HS-27A (cell line): ENCODE results near the gene TGFBR2.

Experiments
- DNase-seq: peaks from one replicate; pipeline ENCODE4 v3.0.0-alpha.2; 2012; ENCODE audit warnings: low read depth, missing footprints

Gene TGFBR2

DNA sequence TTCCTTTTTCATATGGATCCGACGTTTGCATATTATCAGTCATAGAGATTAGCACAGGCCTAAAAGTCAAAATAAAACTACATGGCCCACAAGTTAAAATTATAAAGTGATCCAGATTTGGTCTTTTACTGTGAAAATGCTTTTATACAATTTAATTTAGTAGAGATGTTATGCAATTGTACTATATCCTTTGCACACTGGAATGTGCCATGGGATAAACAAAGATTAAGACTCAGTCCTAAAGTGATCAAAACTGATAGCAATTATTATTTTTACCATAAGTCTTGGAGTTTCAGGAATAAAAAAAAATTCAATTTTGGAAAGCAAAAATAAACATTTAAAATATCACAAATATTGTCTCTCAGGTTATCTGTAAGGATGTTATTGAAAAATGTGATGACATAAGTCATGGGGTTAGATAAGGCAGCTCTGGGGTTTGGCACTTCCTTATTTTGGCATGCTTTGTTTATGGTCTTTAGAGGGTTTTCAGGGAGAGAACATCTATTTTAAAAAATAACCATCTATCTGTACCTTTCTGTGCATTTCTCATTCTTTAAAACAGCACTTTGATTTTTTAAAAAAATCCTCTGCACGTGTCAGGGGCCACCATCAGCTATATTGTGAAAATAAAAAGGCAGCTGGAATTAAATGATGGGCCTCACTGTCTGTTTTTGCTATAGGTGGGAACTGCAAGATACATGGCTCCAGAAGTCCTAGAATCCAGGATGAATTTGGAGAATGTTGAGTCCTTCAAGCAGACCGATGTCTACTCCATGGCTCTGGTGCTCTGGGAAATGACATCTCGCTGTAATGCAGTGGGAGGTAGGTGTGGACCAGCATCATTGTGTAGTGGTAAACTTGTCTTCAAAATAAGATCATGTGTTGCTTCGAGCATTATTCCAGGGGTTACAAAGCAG is 67.3 kb downstream of the TGFBR2 start:
- DNase-seq = no peak

DNA sequence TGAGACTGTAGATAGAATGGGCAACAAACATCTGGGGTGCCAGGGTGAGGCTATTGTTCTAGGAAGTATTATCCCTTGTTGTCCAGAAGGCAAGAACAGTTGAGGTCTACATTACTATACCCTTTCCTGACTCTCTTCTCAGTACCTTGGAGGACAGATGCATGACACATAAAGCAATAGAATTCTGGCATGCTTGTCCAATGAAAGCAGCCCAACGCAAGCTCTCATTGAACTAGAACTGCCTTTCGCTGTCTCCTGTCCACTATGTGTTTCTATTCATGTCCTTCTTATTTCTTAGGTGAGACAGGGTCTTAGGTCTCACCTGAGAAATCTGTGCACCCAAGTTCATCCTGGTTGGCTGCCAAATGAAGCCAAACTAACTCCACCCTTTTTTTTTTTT is 68.6 kb downstream of the TGFBR2 start:
- DNase-seq = no peak

DNA sequence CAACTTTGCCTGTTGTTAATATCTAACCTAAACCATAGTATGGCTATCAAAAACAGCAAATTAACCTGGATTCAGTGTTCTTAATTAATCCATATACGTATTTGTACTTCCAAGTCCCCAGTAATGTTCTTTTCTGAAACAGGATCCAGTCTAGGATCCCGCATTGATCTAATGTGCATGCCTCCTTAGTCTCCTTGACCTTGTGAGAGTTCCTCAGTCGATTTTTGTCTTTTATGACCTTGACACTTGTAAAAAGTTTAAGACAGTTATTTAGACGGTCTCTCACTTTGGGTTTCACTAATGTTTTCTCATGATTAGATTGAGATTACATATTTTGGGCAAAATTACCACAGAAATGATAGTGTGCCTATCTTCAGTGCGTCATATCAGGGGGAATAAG is 69.4 kb downstream of the TGFBR2 start:
- DNase-seq = no peak

DNA sequence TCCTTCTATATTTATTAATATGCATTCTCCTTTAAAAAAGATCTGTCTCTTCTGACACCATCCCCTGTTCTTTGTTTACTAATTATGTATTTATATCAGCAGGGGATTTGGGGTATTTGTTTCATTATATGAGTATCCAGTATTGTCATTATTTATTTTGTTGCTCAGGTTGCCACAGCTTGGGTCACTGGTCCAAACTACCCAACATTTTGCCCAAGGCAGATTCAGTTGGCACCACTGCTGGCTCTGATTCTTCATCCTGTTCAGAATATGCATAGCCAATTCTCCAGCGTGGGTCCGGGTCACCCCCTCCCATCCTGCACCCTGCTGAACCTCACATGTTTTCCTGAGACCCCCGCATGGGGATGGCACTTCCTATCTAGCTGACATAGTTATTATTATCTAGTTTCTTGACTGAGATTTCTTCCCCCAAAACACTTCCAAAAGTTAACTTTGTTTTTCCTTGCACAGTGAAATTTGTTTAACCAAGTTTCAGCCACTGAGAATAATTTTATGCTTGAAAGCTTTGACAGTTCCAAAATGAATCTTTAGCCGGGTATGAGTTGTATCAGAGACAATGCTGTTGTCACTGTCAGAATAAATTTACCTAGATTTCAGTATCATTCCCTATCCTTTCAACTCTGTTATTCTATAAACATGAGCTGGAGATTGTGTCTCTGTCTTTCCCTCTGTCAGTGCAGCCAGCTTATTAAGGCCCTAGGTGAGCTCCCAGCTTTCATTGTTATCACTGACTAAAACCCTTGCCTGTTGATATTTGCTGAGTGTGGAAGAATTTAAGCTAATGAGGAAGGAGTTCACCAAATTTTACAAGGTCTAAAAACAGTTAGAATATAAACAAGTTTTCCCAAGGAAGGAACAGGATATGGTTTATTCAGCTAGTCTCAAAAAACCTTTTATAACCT is 70.3 kb downstream of the TGFBR2 start:
- no peak for DNase-seq

DNA sequence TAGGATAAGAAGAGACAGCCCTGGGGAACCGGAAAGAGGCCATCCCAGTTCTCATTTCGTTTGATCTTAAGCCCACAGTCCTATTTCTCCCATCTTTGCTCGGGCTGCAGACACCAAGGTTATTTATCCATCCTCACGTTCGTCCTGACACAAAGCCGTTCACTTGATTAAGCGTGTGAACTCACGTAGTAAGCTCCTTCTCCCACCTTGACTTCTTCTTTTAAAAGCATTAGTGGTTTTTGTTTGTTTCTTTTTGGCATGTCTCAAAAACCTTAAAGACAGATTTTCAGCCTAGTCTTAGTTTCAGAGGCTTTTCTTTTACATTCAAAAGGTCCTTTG is 70.9 kb downstream of the TGFBR2 start:
- no peak for DNase-seq

DNA sequence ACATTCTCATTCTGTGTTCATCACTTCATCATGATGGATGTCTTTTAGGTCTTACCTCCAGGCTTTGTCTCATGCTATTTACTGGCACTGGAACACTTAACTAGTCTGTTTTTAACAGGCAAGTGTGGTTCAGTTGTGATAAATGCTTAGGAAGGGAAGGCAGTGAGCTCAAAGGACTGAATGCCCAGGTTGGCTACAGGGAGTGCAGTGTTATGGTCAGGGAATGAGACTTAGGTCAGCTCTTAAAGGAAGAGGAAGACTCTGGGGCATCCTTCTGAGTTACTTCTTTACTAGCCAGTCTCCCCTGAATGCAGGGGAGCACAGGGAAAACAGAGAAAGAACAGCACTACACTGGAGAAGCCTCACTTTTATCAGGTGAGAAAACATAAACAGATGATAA is 72.6 kb downstream of the TGFBR2 start:
- DNase-seq = no peak

DNA sequence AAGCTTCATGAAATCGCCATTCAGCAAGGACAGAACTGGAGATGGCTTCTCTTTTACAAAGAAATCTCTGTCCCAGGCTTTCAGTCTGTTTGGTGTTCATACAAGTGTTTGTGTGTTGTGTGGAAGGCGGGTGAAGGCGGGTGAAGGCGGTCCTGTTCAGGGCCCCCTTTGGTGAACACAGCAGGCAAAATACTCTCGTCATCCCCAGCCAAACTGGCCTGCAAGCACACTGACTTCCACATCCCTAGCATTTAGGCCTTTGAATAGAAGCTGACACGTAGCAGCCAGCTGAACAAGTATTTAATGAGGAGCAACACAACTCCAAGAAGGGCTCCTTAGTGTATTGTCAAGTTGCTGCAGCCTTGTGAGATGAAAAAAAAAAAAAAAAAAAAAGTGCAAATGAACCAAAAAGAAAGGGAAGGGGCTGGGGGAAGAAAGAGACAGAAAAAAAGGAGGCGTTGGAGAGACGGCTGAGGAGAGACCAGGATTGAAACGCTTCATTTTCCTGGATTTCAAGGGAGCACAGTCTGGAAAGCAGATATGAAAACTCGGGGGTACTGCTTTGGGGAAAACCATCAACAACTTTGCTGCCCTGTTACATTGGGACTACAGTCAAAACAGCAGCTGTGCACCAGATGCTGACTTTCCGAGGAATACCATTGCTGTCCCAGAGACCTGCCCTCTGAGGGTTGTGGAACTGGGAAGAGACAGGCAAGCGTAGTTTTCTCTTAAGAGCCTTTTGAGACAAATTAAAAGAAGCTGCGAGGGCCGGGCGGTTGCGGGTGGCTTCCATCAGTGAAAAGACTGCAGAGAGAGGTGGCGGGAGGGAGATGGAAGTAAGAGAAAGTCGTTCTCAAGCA is 74.6 kb downstream of the TGFBR2 start:
- DNase-seq = no peak

DNA sequence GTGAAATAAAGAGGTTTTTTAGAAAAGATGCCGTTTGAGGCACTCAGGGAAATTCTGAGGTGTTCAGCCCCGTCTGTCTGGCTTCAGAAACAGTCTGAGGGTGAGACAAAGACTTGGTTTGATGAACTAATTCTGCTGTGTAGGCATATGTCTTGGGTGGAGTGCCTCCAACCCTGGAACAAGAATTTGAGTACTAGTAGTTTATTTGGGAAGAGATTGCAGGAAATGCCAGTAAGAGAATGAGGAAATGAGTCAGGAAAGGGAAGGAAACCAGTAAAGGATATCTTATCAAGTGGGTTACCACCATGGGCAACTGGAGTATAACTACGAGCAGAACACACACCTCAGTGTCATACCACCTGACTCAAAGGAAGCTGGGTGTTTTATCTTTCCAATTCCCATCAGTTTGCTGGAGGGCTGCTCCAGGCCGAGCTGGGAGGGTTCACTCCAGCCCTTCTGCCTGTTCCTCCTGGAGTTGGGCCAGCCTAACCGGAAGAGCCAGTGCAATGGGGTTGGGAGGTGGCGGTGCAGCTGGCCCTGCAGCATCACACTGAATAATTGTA is 75.3 kb downstream of the TGFBR2 start:
- no peak for DNase-seq

DNA sequence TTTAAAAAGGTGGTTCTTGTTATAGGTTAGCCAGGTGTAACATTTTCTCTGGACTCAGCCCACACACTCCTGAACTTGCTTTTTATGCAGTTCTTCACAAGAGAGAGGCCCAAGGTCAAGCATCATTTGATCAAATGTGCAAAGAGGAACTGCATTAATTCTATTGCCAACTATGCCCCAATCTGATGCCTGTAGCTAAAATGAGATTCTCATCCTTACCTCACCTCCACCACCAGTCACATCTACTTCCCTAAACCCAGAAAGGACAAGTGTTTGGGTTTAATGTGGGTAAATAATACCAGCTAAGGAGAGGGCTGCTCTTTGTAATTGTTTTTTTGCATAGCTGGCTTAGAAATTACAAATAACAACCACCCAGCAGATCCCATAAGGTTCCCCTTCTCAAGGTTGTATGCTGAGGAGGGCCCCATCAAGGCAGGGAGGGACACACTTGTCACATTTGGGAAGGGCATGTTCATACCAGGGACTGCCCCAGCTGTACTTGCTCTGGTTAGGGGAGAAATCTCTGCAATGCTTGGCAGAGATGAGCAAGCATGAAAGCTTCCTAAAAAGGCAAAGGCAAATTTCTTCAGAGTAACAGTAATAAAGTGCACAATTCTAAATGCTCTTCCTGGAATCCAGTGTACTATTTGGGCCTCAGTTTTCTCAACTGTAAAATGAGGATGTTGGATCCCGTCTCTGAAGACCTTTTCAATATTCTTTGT is 76.2 kb downstream of the TGFBR2 start:
- DNase-seq = no peak

DNA sequence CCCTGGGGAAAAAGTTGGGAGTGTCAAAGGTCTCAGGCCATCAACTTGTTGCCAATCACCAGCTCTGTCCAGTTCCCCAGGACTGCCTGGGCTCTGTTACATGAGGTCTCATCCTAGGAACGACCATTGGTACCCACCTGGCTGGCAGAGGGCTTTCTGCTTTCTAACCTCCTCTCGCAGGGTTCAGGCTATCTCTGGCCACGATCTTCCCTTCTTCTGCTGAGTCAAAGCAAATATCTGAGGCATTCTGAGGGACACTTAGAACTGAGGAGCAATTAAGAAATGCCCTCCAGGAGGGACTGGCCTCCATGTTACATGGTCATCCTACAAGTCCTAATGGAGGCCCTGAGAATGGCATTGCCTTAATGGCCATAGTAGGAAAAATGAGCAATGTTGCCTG is 77.4 kb downstream of the TGFBR2 start:
- no peak for DNase-seq

DNA sequence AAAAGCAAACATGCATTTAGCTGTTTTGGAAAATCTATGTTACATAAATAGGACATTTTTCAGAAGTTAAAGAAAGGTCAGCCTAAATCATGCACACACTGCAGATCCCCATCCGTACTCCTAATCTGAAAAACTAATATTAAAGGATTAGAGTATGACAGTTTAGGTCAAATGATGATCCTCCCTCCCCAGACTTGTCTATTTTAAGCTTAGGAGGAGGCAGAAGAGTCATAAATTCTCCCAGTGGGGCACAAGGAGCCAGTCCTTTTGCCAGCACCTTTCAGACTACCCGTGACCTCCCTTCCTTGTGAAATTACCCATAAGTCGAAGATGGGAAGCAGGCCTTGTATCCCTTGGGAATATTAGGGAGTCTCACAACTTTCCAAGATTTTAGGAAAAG is 78.0 kb downstream of the TGFBR2 start:
- DNase-seq = no peak

DNA sequence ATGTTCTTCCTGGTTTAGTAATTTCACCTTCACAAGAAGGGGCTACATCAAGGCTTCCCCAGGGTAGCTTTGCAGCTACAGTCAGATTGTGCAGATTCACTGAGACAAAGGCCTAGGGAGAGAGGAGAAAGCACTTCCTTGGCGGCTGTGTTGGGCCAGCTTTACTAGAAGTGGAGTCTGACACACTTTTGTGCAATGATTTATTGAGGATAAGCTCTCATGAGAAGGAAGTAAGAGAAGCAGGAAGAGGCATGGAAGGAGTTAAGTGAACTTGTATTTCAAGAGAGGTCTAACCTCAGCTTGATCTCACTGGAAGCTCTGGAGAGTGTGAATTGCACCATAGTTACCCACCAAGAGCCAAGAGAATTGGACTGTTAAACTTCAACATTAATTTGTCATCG is 78.9 kb downstream of the TGFBR2 start:
- no peak for DNase-seq

DNA sequence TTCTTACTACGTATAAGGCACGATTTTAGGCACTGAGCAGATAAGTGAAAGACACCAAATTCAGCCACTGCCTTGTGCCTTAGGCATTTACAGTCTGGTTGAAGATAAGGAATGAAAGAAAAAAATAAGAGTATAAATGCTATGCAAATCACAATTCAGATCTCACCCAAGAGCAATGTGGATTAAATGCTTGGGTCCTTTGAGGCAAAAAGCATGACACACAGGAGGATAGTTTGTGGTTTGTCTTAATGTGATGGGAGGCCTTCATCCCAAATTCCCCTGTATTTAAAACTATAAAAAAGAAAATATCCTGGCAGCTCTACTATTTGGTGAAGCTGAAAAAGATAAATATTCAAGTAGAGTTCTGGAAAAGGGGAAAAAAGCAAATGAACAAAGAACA is 79.8 kb downstream of the TGFBR2 start:
- no peak for DNase-seq

DNA sequence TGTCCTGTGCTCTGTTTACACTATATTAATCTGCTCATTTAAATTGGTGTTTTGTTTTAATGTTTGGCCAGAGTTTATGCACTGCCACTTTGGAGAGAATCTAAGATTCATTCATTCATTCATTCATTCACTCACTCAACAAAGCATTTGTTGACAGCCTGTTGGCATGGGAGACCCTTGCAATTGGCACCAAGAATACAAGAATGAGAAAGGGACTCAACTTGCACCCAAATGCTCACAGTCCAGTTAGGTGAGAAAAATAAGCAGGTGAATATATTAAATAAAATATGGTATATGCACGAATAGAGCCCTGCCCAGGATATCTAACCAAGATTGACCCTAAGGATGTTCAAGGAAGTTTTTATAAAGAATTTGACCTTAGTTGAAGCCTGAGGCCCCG is 80.4 kb downstream of the TGFBR2 start:
- DNase-seq = no peak

DNA sequence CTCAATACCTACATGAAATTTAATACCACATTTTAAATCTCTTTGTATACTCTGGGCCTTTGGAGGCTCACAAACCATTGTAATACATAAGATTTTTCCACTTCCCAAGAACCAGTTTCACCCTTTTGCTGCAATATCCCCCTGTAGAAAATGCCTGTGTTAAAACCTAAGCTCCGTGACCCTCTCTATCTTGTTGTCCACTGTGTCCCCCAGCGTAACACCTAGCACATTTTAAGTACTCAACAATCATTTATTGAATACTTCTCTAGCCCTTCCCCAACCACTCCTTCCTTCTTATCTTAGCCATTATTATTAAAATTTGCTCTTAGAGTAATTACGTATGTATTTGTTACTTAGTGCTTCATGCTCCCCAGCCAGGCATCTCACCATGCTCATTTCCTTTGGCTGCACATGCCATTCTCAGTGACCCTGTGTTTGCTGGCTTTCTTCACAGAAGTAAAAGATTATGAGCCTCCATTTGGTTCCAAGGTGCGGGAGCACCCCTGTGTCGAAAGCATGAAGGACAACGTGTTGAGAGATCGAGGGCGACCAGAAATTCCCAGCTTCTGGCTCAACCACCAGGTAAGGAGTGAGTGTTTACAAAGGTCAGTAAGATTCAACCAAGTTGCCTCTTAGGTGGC is 81.6 kb downstream of the TGFBR2 start:
- DNase-seq = no peak

DNA sequence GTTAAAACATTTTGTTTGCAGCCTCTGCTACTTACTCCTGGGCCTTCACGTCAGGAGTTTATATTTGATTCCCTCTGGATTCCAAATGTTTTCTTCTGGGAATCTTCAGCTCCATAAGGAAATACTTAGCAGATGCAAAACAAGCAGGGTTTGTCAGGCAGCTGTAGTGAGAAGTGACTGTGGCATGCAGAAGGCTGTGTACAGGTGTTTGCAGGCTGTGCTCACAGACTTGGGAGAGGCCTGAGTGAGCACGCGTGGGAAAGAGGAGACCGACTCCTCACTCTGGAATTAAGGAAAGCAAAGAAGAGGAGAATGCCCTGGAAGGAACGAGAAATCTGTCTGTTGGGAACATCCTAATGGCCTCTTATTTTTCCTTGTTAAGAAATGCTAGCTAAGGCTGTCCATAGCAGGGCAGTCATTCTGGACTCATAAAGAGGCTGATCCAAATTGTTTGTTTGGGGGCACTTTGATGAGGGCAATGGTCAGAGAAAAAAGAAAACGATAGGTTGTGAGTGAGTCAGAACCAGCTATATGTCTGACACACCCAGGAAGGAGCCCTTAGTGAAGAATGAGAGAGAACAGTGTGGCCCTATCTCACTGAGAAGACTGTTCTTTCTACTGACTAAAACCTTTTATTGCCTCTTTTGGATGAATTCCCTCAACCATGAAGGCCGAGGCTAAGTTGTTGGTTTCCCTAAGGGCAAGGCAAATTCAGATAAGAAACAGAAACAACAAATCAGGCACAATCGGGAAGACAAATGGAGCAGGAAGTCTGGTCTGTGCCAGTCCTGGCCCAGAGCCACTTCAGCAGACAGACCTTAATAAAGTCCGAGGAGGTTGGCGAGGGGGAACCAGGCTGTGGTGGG is 82.6 kb downstream of the TGFBR2 start:
- DNase-seq = no peak

DNA sequence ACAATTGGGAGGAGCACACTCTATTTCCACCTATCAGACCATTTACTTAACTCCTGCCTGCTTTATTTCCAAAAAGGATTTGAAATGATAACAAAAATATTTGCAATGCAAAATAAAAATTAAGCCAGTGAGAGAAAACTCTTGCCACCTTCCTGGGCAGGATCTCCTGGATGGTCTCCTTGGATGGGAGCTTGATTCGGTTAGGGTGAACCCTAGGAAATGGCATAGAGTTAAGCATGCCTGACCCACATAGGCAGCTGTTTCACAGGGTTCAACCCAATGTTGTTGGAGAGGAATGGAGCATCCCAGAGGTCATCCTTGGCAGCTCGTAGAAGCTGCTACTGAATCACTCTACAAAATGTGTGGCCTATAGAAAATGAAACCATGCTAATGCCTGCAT is 83.8 kb downstream of the TGFBR2 start:
- DNase-seq = no peak

DNA sequence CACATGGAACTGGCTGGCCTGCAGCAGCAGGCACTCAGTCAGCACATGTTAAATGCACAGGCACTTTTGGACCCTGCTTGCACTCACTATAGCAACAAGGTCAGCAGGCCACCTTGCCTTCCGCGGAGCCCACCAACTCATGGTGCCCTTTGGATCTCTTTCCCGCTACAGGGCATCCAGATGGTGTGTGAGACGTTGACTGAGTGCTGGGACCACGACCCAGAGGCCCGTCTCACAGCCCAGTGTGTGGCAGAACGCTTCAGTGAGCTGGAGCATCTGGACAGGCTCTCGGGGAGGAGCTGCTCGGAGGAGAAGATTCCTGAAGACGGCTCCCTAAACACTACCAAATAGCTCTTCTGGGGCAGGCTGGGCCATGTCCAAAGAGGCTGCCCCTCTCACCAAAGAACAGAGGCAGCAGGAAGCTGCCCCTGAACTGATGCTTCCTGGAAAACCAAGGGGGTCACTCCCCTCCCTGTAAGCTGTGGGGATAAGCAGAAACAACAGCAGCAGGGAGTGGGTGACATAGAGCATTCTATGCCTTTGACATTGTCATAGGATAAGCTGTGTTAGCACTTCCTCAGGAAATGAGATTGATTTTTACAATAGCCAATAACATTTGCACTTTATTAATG is 85.0 kb downstream of the TGFBR2 start:
- no peak for DNase-seq

DNA sequence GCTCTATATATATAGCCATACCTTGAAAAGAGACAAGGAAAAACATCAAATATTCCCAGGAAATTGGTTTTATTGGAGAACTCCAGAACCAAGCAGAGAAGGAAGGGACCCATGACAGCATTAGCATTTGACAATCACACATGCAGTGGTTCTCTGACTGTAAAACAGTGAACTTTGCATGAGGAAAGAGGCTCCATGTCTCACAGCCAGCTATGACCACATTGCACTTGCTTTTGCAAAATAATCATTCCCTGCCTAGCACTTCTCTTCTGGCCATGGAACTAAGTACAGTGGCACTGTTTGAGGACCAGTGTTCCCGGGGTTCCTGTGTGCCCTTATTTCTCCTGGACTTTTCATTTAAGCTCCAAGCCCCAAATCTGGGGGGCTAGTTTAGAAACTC is 85.5 kb downstream of the TGFBR2 start:
- DNase-seq = no peak
